ENCODE data around the gene C1QTNF12.

DNA sequence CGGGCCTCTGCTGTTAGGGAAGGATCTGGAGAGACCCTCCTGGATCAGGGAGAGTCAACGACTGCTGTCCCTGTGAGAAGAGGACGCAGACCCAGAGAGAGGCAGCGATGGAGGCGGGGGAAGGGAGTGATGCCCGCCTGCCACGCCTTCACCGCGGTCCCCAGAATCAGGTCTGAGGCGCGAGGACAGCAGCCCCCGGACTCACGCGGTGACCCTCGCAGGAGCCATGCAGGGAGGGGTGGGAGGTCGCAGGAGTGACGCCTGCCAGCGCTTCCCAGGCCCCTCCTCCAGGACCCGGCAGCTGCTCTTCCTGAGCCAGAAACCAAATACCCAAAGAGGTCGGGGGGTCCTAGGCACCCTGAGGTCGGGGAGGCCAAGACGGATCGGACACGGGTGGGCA is 26.3 kb downstream of the C1QTNF12 start:
- TF ChIP-seq, protein P1, sequence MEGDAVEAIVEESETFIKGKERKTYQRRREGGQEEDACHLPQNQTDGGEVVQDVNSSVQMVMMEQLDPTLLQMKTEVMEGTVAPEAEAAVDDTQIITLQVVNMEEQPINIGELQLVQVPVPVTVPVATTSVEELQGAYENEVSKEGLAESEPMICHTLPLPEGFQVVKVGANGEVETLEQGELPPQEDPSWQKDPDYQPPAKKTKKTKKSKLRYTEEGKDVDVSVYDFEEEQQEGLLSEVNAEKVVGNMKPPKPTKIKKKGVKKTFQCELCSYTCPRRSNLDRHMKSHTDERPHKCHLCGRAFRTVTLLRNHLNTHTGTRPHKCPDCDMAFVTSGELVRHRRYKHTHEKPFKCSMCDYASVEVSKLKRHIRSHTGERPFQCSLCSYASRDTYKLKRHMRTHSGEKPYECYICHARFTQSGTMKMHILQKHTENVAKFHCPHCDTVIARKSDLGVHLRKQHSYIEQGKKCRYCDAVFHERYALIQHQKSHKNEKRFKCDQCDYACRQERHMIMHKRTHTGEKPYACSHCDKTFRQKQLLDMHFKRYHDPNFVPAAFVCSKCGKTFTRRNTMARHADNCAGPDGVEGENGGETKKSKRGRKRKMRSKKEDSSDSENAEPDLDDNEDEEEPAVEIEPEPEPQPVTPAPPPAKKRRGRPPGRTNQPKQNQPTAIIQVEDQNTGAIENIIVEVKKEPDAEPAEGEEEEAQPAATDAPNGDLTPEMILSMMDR (IDR thresholded peaks at IDR 0.05; ENCODE audit: low read length) = no peak
- no peak for TF ChIP-seq EZH2 (IDR thresholded peaks at IDR 0.05; ENCODE audit: borderline replicate concordance, low read length)

All from OCI-LY1 (cell line).